Dermis blood vessel endothelial cell (primary cell): Measurements from ENCODE around the gene ERP27. TPM values are rescaled to one million over a fixed set of nuclear protein-coding genes. Genes with fewer than 3 reads are reported as not detected.

Experiments
- DNase-seq: peaks from one replicate; pipeline ENCODE4 v3.0.0; 2010
- total RNA-seq: library from RNA; depleted of rRNA; stranded (reverse); fragments of >200 nt; gene quantifications from 2 replicates; pipeline ENCODE4 v1.2.3, GENCODE V29; 2014

ERP27 gene
- total RNA-seq, 1 donor from 2014 or later: not detected

- no peak for DNase-seq
Observed at GRCh38 chr12:14934511-14934910, 3.8 kb downstream of the ERP27 start.

GRCh38 chr12:14931791-14932560 lies 6.4 kb downstream of the ERP27 start:
- no peak for DNase-seq

- DNase-seq: no peak
Observed at GRCh38 chr12:14931359-14931758, 7.0 kb downstream of the ERP27 start.

- no peak for DNase-seq
Observed at GRCh38 chr12:14930299-14930698, 8.0 kb downstream of the ERP27 start.

GRCh38 chr12:14928931-14929330 lies 9.4 kb downstream of the ERP27 start:
- DNase-seq: no peak

GRCh38 chr12:14927267-14927666 lies 11.1 kb downstream of the ERP27 start:
- DNase-seq: no peak

- DNase-seq: no peak
Observed at GRCh38 chr12:14924541-14924940, 13.8 kb downstream of the ERP27 start.

- DNase-seq: no peak
Observed at GRCh38 chr12:14923944-14924343, 14.4 kb downstream of the ERP27 start.

- DNase-seq: no peak
Observed at GRCh38 chr12:14921218-14921617, 17.1 kb downstream of the ERP27 start.

GRCh38 chr12:14920475-14921126 lies 17.7 kb downstream of the ERP27 start:
- DNase-seq: no peak

- DNase-seq: no peak
Observed at GRCh38 chr12:14919455-14919854, 18.9 kb downstream of the ERP27 start.

GRCh38 chr12:14915736-14916135 lies 22.6 kb downstream of the ERP27 start:
- no peak for DNase-seq

- no peak for DNase-seq
Observed at GRCh38 chr12:14913381-14913781, 25.0 kb downstream of the ERP27 start.

- DNase-seq: no peak
Observed at GRCh38 chr12:14911131-14911530, 27.2 kb downstream of the ERP27 start.

GRCh38 chr12:14910090-14910915 lies 28.0 kb downstream of the ERP27 start:
- peak; percentile 81 for DNase-seq

- no peak for DNase-seq
Observed at GRCh38 chr12:14907953-14908352, 30.4 kb downstream of the ERP27 start.

GRCh38 chr12:14906114-14906513 lies 32.2 kb downstream of the ERP27 start:
- no peak for DNase-seq

GRCh38 chr12:14905269-14906004 lies 32.9 kb downstream of the ERP27 start:
- DNase-seq: peak; percentile 88

GRCh38 chr12:14904854-14905253 lies 33.5 kb downstream of the ERP27 start:
- no peak for DNase-seq

GRCh38 chr12:14903386-14904098 lies 34.8 kb downstream of the ERP27 start:
- no peak for DNase-seq

- no peak for DNase-seq
Observed at GRCh38 chr12:14902465-14902864, 35.9 kb downstream of the ERP27 start.

- DNase-seq: no peak
Observed at GRCh38 chr12:14901228-14901562, 37.1 kb downstream of the ERP27 start.
